GM18858 (cell line): ENCODE data around the gene LY86.

Experiments
- ATAC-seq: cut with Tn5 transposase; IDR thresholded peaks from one replicate; pipeline ENCODE4 v1.9.1; 2021; ENCODE audit not compliant: unreplicated experiment

The LY86 gene

GRCh38 chr6:6679633-6680032 is 91.1 kb downstream of the LY86 start:
- ATAC-seq = no peak

GRCh38 chr6:6680526-6680925 is 92.0 kb downstream of the LY86 start:
- no peak for ATAC-seq

GRCh38 chr6:6681075-6681849 is 92.7 kb downstream of the LY86 start:
- no peak for ATAC-seq

GRCh38 chr6:6682225-6682624 is 93.7 kb downstream of the LY86 start:
- no peak for ATAC-seq

GRCh38 chr6:6683969-6684833 is 95.7 kb downstream of the LY86 start:
- peak; percentile 95 for ATAC-seq

- ATAC-seq = no peak
These were observed 96.9 kb downstream of the LY86 start for GRCh38 chr6:6685249-6686040.

- no peak for ATAC-seq
These were observed 97.7 kb downstream of the LY86 start for GRCh38 chr6:6686176-6686575.

GRCh38 chr6:6686748-6687601 is 98.5 kb downstream of the LY86 start:
- no peak for ATAC-seq

GRCh38 chr6:6688283-6688682 is 99.8 kb downstream of the LY86 start:
- no peak for ATAC-seq

- no peak for ATAC-seq
These were observed 100.4 kb downstream of the LY86 start for GRCh38 chr6:6688951-6689350.

GRCh38 chr6:6689400-6690143 is 101.1 kb downstream of the LY86 start:
- ATAC-seq = no peak

GRCh38 chr6:6690144-6690483 is 101.6 kb downstream of the LY86 start:
- ATAC-seq = no peak

GRCh38 chr6:6694368-6694780 is 105.9 kb downstream of the LY86 start:
- no peak for ATAC-seq

GRCh38 chr6:6694825-6695624 is 106.5 kb downstream of the LY86 start:
- ATAC-seq = no peak

- ATAC-seq = no peak
These were observed 107.2 kb downstream of the LY86 start for GRCh38 chr6:6695625-6696276.

GRCh38 chr6:6696867-6697531 is 108.5 kb downstream of the LY86 start:
- no peak for ATAC-seq

- no peak for ATAC-seq
These were observed 109.1 kb downstream of the LY86 start for GRCh38 chr6:6697620-6698019.

GRCh38 chr6:6699741-6700367 is 111.3 kb downstream of the LY86 start:
- no peak for ATAC-seq
